SU-DHL-6 (cell line): ENCODE measurements around the gene ATIC.

Experiments
- H2AFZ ChIP-seq: fragments of 200-600 bp; sonication (generic); 2 replicates; pipeline ENCODE4 v1.6.1; 2014; ENCODE audit warnings: low read depth, mild to moderate bottlenecking, moderate library complexity, mixed read lengths, antibody characterized with exemption, low read length; ENCODE audit not compliant: severe bottlenecking
- H3F3A ChIP-seq: fragments of 200-600 bp; shearing (Covaris generic); 2 replicates; pipeline ENCODE4 v1.6.0; 2016; ENCODE audit warnings: antibody characterized with exemption, mild to moderate bottlenecking; ENCODE audit not compliant: insufficient read depth
- H3K27ac ChIP-seq: fragments of 200-600 bp; sonication (generic); 2 replicates; pipeline ENCODE4 v1.5.1; 2016; ENCODE audit warnings: low read depth, mild to moderate bottlenecking, low read length, moderate library complexity, mixed read lengths
- H3K27me3 ChIP-seq: fragments of 200-600 bp; sonication (generic), shearing (Covaris generic); 2 replicates; pipeline ENCODE4 v1.6.0; 2014; ENCODE audit warnings: mild to moderate bottlenecking, low read length
- H3K36me3 ChIP-seq: fragments of 200-600 bp; sonication (generic); 2 replicates; pipeline ENCODE4 v1.6.1; 2014; ENCODE audit warnings: mild to moderate bottlenecking, low read length, mixed read lengths
- H3K4me2 ChIP-seq: fragments of 300-600, 200-600 bp; shearing (Covaris generic), sonication (generic); 2 replicates; pipeline ENCODE4 v1.6.0; 2014; ENCODE audit warnings: low read length, low read depth, mild to moderate bottlenecking; ENCODE audit not compliant: poor library complexity, severe bottlenecking
- H3K4me3 ChIP-seq: fragments of 200-600 bp; sonication (generic); 2 replicates; pipeline ENCODE4 v1.5.1; 2014; ENCODE audit warnings: antibody characterized with exemption, low read length, mild to moderate bottlenecking, mixed read lengths; ENCODE audit not compliant: insufficient read depth, poor library complexity, severe bottlenecking
- H3K79me2 ChIP-seq: fragments of 200-600 bp; sonication (generic); 2 replicates; pipeline ENCODE4 v1.6.1; 2014; ENCODE audit warnings: mild to moderate bottlenecking, low read length, moderate library complexity; ENCODE audit not compliant: insufficient read depth
- H3K9ac ChIP-seq: fragments of 200-600 bp; sonication (generic); 2 replicates; pipeline ENCODE4 v1.7.0; 2014; ENCODE audit warnings: mild to moderate bottlenecking, low read length
- H3K9me2 ChIP-seq: fragments of 200-600 bp; sonication (generic); replicated peaks from 2 replicates; pipeline ENCODE4 v1.6.1; 2014; ENCODE audit warnings: low read length; ENCODE audit not compliant: insufficient read depth
- H3K9me3 ChIP-seq: fragments of 200-600 bp; sonication (generic); 2 replicates; pipeline ENCODE4 v1.6.1; 2014; ENCODE audit warnings: low read length, mixed read lengths; ENCODE audit not compliant: insufficient read depth
- H4K20me1 ChIP-seq: fragments of 200-600 bp; sonication (generic); 2 replicates; pipeline ENCODE4 v1.6.1; 2014; ENCODE audit warnings: low read depth, mild to moderate bottlenecking, antibody characterized with exemption, low read length, moderate library complexity, mixed read lengths
- EZH2phosphoT487 ChIP-seq: fragments of 200-600 bp; sonication (generic), shearing (Covaris generic); conservative IDR thresholded peaks from 2 replicates; pipeline ENCODE4 v1.6.1; 2018; ENCODE audit warnings: mild to moderate bottlenecking, antibody characterized with exemption, low read length, moderate library complexity, mixed read lengths
- TF ChIP-seq, protein P1 (sequence below): fragments of 200-600 bp; sonication (generic); IDR thresholded peaks from one replicate; pipeline ENCODE4 v1.5.1; 2017; ENCODE audit warnings: antibody characterized with exemption, mild to moderate bottlenecking, low read length, moderate library complexity; ENCODE audit not compliant: insufficient read depth, poor library complexity, severe bottlenecking

ATIC gene

DNA sequence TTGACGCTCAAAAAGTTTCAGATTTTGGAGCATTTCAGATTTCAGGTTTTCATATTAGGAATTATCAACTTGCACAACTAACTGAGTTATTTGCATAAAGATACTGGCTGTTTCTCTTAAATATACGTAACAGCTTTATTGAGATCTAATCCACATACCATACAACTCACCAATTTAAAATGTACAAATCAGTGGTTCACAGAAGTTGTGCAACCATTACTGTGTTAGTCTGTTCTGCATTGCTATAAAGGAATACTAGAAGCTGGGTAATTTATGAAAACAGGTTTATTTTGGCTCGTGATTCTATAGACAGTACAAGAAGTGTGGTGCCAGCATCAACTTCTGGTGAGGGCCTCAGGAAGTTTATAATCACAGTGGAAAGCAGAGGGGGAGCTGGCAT, 8.2 kb downstream of the ATIC start:
- H3K4me3 ChIP-seq = no peak overlapping the region
- H3K9ac ChIP-seq = no peak overlapping the region
- no peaks in the 10 kb centered on the region for H3K9me2 ChIP-seq
- TF ChIP-seq, protein P1, sequence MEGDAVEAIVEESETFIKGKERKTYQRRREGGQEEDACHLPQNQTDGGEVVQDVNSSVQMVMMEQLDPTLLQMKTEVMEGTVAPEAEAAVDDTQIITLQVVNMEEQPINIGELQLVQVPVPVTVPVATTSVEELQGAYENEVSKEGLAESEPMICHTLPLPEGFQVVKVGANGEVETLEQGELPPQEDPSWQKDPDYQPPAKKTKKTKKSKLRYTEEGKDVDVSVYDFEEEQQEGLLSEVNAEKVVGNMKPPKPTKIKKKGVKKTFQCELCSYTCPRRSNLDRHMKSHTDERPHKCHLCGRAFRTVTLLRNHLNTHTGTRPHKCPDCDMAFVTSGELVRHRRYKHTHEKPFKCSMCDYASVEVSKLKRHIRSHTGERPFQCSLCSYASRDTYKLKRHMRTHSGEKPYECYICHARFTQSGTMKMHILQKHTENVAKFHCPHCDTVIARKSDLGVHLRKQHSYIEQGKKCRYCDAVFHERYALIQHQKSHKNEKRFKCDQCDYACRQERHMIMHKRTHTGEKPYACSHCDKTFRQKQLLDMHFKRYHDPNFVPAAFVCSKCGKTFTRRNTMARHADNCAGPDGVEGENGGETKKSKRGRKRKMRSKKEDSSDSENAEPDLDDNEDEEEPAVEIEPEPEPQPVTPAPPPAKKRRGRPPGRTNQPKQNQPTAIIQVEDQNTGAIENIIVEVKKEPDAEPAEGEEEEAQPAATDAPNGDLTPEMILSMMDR = no peak
- no peak for TF ChIP-seq EZH2phosphoT487
- peaks cover 42% of the 10 kb centered on the region for H3K36me3 ChIP-seq
- peaks cover 90% of the 10 kb centered on the region for H3K79me2 ChIP-seq
- H2AFZ ChIP-seq = no peak overlapping the region
- H4K20me1 ChIP-seq = peaks cover 13% of the 10 kb centered on the region
- H3K9me3 ChIP-seq = no peaks in the 10 kb centered on the region
- no peaks in the 10 kb centered on the region for H3K27me3 ChIP-seq
- H3K27ac ChIP-seq = no peak overlapping the region
- H3F3A ChIP-seq = peaks cover 3% of the 10 kb centered on the region; the same call in 1 of the 2 replicates
- no peak overlapping the region for H3K4me2 ChIP-seq

DNA sequence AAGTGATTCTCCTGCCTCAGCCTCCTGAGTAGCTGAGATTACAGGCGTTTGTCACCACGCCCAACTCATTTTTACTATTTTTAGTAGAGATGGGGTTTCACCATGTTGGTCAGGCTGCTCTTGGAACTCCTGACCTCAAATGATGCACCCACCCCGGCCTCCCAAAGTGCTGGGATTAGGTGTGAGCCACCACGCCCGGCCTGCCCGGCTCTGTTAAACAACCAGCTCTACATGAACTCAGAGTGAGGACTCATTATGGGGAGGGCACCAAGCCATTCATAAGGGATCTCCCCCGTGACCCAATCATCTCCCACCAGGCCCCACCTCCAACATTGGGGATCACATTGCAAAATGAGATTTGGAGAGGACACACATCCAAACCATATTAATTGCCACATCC, 8.8 kb downstream of the ATIC start:
- Histone ChIP-seq H3K36me3 (peaks cover 43% of the 10 kb centered on the region), H3K4me2 (no peak overlapping the region), H3K9ac (no peak overlapping the region), H3K79me2 (peaks cover 86% of the 10 kb centered on the region), H3K27ac (no peak overlapping the region), H3K9me2 (no peaks in the 10 kb centered on the region), H3K9me3 (no peaks in the 10 kb centered on the region), H4K20me1 (peaks cover 13% of the 10 kb centered on the region), H2AFZ (no peak overlapping the region), H3K27me3 (no peaks in the 10 kb centered on the region), H3K4me3 (no peak overlapping the region), H3F3A (0 out of 2 replicates have a peak, but pooled peaks cover 3% of the 10 kb centered on the region)
- no peak for TF ChIP-seq EZH2phosphoT487

DNA sequence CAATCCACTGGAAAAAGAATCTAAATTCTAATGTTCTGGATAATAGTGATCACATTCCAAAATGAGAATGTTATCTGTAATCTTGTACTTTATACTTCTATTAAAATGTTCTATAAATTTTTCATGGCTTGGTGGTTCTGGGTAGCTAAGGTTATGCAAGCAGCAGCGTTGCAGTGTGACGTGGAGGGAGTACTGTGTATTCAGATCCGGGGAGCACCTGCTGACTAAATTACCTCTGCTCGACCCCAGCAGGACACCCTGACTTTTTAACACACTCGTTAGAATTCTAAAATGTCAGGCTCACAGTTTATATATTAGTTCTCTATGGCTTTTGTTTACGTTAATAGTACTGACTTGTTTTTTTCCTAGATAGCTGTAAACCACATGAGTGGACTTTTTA, 13.0 kb downstream of the ATIC start:
- Histone ChIP-seq H4K20me1 (peaks cover 20% of the 10 kb centered on the region), H3K9me3 (no peaks in the 10 kb centered on the region), H3K36me3 (peaks cover 38% of the 10 kb centered on the region), H3K4me3 (no peak overlapping the region), H3K9ac (no peak overlapping the region), H3K9me2 (no peaks in the 10 kb centered on the region), H2AFZ (no peak overlapping the region), H3K27me3 (no peaks in the 10 kb centered on the region), H3K79me2 (peaks cover 74% of the 10 kb centered on the region), H3K4me2 (no peak overlapping the region), H3K27ac (no peak overlapping the region), H3F3A (no peaks in the 10 kb centered on the region)
- no peak for TF ChIP-seq EZH2phosphoT487
- TF ChIP-seq, protein P1 = no peak

DNA sequence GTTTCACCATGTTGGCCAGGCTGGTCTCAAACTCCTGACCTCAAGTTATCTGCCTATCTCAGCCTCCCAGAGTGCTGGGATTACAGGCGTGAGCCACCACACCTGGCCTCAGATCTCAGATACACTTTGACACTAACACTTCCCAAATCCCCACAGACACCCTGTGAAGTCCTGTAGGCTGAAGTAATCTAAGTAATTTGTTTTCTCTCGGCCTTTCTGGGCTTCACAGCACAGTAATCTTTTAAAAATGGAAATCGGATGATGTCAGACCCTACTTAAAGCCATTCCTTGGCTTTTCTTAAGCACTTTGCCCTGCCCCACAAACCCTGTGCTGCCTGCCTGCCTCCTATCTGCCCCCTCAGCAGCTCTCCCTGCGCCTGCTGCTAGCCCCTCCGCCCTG, 16.2 kb downstream of the ATIC start:
- peaks cover 3% of the 10 kb centered on the region; the same call in 1 of the 2 replicates for H3F3A ChIP-seq
- peaks cover 49% of the 10 kb centered on the region; the same call in 1 of the 2 replicates for H3K36me3 ChIP-seq
- H3K27me3 ChIP-seq = no peaks in the 10 kb centered on the region
- H3K27ac ChIP-seq = no peak overlapping the region
- TF ChIP-seq, protein P1 = no peak
- TF ChIP-seq EZH2phosphoT487 = no peak
- H3K79me2 ChIP-seq = peaks cover 65% of the 10 kb centered on the region
- H3K9me2 ChIP-seq = no peaks in the 10 kb centered on the region
- H3K4me3 ChIP-seq = no peak overlapping the region
- H2AFZ ChIP-seq = no peak overlapping the region
- H3K9me3 ChIP-seq = no peaks in the 10 kb centered on the region
- no peak overlapping the region for H3K9ac ChIP-seq
- peaks cover 33% of the 10 kb centered on the region for H4K20me1 ChIP-seq
- H3K4me2 ChIP-seq = no peak overlapping the region
